Measurements from ENCODE around the gene RIPK4.

The RIPK4 gene

GRCh38 chr21:41755258-41755933, 11.5 kb downstream of the RIPK4 start:
- DNase-seq, result no peak

- DNase-seq, result no peak
Observed at GRCh38 chr21:41754479-41754891, 12.4 kb downstream of the RIPK4 start.

GRCh38 chr21:41753006-41753898, 13.6 kb downstream of the RIPK4 start:
- DNase-seq, result no peak

- no peak for DNase-seq
Observed at GRCh38 chr21:41752231-41752681, 14.6 kb downstream of the RIPK4 start.

- no peak for DNase-seq
Observed at GRCh38 chr21:41751611-41752011, 15.2 kb downstream of the RIPK4 start.

GRCh38 chr21:41750532-41751151, 16.2 kb downstream of the RIPK4 start:
- no peak for DNase-seq

GRCh38 chr21:41750051-41750450, 16.8 kb downstream of the RIPK4 start:
- DNase-seq, result no peak

GRCh38 chr21:41749286-41749685, 17.6 kb downstream of the RIPK4 start:
- DNase-seq, result no peak

- no peak for DNase-seq
Observed at GRCh38 chr21:41747943-41748738, 18.7 kb downstream of the RIPK4 start.

GRCh38 chr21:41746744-41747006, 20.2 kb downstream of the RIPK4 start:
- DNase-seq, result no peak

GRCh38 chr21:41745971-41746743, 20.7 kb downstream of the RIPK4 start:
- no peak for DNase-seq

- no peak for DNase-seq
Observed at GRCh38 chr21:41745026-41745820, 21.6 kb downstream of the RIPK4 start.

- DNase-seq, result no peak
Observed at GRCh38 chr21:41744028-41744930, 22.6 kb downstream of the RIPK4 start.

- no peak for DNase-seq
Observed at GRCh38 chr21:41743321-41744027, 23.4 kb downstream of the RIPK4 start.

GRCh38 chr21:41742073-41742875, 24.6 kb downstream of the RIPK4 start:
- no peak for DNase-seq

- no peak for DNase-seq
Observed at GRCh38 chr21:41741253-41742072, 25.4 kb downstream of the RIPK4 start.

Measured in amygdala (tissue), 56 donors.